IMR-90 (cell line): ENCODE measurements around the gene PDLIM5. TPM values are rescaled to one million over a fixed set of nuclear protein-coding genes. Genes with fewer than 3 reads are reported as not detected.
A peak's percentile ranks its signal among the peaks of the same experiment; 100 is the strongest.

ENCODE experiments used
- ATAC-seq: fragments of 200-7000 bp; cut with Tn5 transposase; 2 replicates; pipeline ENCODE4 v1.9.1; 2020; ENCODE audit warnings: low read depth, mild to moderate bottlenecking, moderate library complexity
- BruUV-seq: library from RNA; stranded (reverse); fragments of 400-500 nt; replicated peaks from 2 replicates; lab custom pipeline; 2021; lab: Mats Ljungman, UMichigan
- CTCF ChIA-PET: fragments of 300-600 bp; formaldehyde crosslinking; extraction: SDS; loops from one replicate; lab custom pipeline; 2021; ENCODE audit warnings: antibody characterized with exemption; lab: Yijun Ruan, JAX
- POLR2A ChIA-PET: fragments of 300-600 bp; sonication (Branson Sonifier 250); formaldehyde crosslinking; loops from one replicate; lab custom pipeline; 2022; ENCODE audit warnings: antibody characterized with exemption; ENCODE audit not compliant: unreplicated experiment; lab: Charles Lee
- DNase-seq: peaks from one replicate; pipeline ENCODE4 v3.0.0; 2013
- H2AFZ ChIP-seq: replicated peaks from 2 replicates; pipeline ENCODE3; 2013; ENCODE audit warnings: low read length, mild to moderate bottlenecking; ENCODE audit not compliant: poor library complexity
- H2AK5ac ChIP-seq: 2 replicates; pipeline ENCODE4 v1.6.1; 2013; ENCODE audit warnings: low read depth, low read length, inconsistent platforms
- H2AK9ac ChIP-seq: replicated peaks from 2 replicates; pipeline ENCODE3; 2013; ENCODE audit warnings: mild to moderate bottlenecking, low read depth, low read length, moderate library complexity; ENCODE audit not compliant: poor library complexity
- H2BK120ac ChIP-seq: 2 replicates; pipeline ENCODE4 v1.6.1; 2013; ENCODE audit warnings: low read depth, low read length, inconsistent platforms
- H2BK15ac ChIP-seq: 3 replicates; pipeline ENCODE4 v1.6.1; 2013; ENCODE audit warnings: low read depth, low read length, inconsistent platforms
- H2BK20ac ChIP-seq: 2 replicates; pipeline ENCODE4 v1.6.1; 2013; ENCODE audit warnings: low read depth, mild to moderate bottlenecking, inconsistent platforms, low read length, moderate library complexity
- H2BK5ac ChIP-seq: 2 replicates; pipeline ENCODE4 v1.6.1; 2013; ENCODE audit warnings: mild to moderate bottlenecking, low read depth, low read length, inconsistent platforms; ENCODE audit not compliant: poor library complexity, severe bottlenecking
- H3K14ac ChIP-seq: replicated peaks from 2 replicates; pipeline ENCODE4 v1.6.1; 2013; ENCODE audit warnings: low read depth, low read length, inconsistent platforms
- H3K18ac ChIP-seq: 2 replicates; pipeline ENCODE4 v1.6.1; 2013; ENCODE audit warnings: low read depth, low read length, control low read depth
- H3K23ac ChIP-seq: 2 replicates; pipeline ENCODE4 v1.6.1; 2013; ENCODE audit warnings: low read depth, low read length, inconsistent platforms
- H3K27ac ChIP-seq: 2 replicates; pipeline ENCODE4 v1.5.1; 2013; ENCODE audit warnings: mild to moderate bottlenecking, control low read depth, low read length; ENCODE audit not compliant: insufficient read depth
- H3K27me3 ChIP-seq: 2 replicates; pipeline ENCODE4 v1.6.1; 2013; ENCODE audit warnings: low read length; ENCODE audit not compliant: control insufficient read depth, insufficient read depth
- H3K36me3 ChIP-seq: 2 replicates; pipeline ENCODE4 v1.6.1; 2013; ENCODE audit warnings: low read length, mixed read lengths; ENCODE audit not compliant: control insufficient read depth, insufficient read depth
- H3K4ac ChIP-seq: 2 replicates; pipeline ENCODE4 v1.6.1; 2013; ENCODE audit warnings: low read depth, low read length, inconsistent platforms
- H3K4me1 ChIP-seq: 2 replicates; pipeline ENCODE4 v1.6.1; 2013; ENCODE audit warnings: low read length, mixed read lengths; ENCODE audit not compliant: control insufficient read depth, insufficient read depth
- H3K4me2 ChIP-seq: 2 replicates; pipeline ENCODE4 v1.6.1; 2013; ENCODE audit warnings: low read depth, mild to moderate bottlenecking, control low read depth, low read length, moderate library complexity
- H3K4me3 ChIP-seq: 2 replicates; pipeline ENCODE4 v1.5.1; 2013; ENCODE audit warnings: low read depth, mild to moderate bottlenecking, control low read depth, low read length, moderate library complexity; ENCODE audit not compliant: insufficient read depth
- H3K56ac ChIP-seq: 2 replicates; pipeline ENCODE4 v1.6.1; 2013; ENCODE audit warnings: low read length, inconsistent platforms; ENCODE audit not compliant: insufficient read depth; ENCODE audit errors: extremely low read depth
- H3K79me1 ChIP-seq, 2 experiments: 2 replicates each; pipeline ENCODE4 v1.6.1; 2013; ENCODE audit warnings: low read length in 2 of 2, inconsistent platforms in 1 of 2, low read depth in 1 of 2
- H3K9ac ChIP-seq: 2 replicates; pipeline ENCODE4 v1.6.1; 2013; ENCODE audit warnings: low read depth, low read length, control low read depth
- H3K9me1 ChIP-seq: 2 replicates; pipeline ENCODE4 v1.6.1; 2013; ENCODE audit warnings: low read length, inconsistent platforms; ENCODE audit not compliant: insufficient read depth
- H3K9me3 ChIP-seq: 2 replicates; pipeline ENCODE4 v1.6.1; 2013; ENCODE audit warnings: low read length; ENCODE audit not compliant: control insufficient read depth, insufficient read depth
- H4K20me1 ChIP-seq: 2 replicates; pipeline ENCODE4 v1.6.1; 2013; ENCODE audit warnings: low read length, inconsistent platforms; ENCODE audit not compliant: insufficient read depth
- H4K5ac ChIP-seq: 2 replicates; pipeline ENCODE4 v1.6.1; 2013; ENCODE audit warnings: mild to moderate bottlenecking, low read depth, low read length, control low read depth
- H4K8ac ChIP-seq, 2 experiments: 2 replicates each; pipeline ENCODE4 v1.6.1; 2013; ENCODE audit warnings: low read depth in 2 of 2, low read length in 2 of 2, control low read depth in 1 of 2, inconsistent platforms in 1 of 2
- H4K91ac ChIP-seq: 2 replicates; pipeline ENCODE4 v1.6.1; 2013; ENCODE audit warnings: low read depth, low read length, inconsistent platforms; ENCODE audit not compliant: insufficient read depth
- BHLHE40 ChIP-seq: fragments of 150-350 bp; IDR thresholded peaks from 2 replicates; pipeline ENCODE4 v1.6.1; 2016; ENCODE audit warnings: mild to moderate bottlenecking, low read depth, low read length
- FOS ChIP-seq: fragments of 150-350 bp; IDR thresholded peaks from 2 replicates; pipeline ENCODE4 v1.6.1; 2016; ENCODE audit warnings: low read depth, low read length
- MXI1 ChIP-seq: IDR thresholded peaks from 2 replicates; pipeline ENCODE4 v1.6.1; 2012; ENCODE audit warnings: low read depth, mild to moderate bottlenecking, low read length, moderate library complexity, borderline replicate concordance
- RAD21 ChIP-seq: IDR thresholded peaks from 2 replicates; pipeline ENCODE4 v1.6.1; 2012; ENCODE audit warnings: low read length, improper control_type of control experiment
- RCOR1 ChIP-seq: IDR thresholded peaks from 2 replicates; pipeline ENCODE4 v1.6.1; 2012; ENCODE audit warnings: mild to moderate bottlenecking, low read length, improper control_type of control experiment; ENCODE audit not compliant: insufficient replicate concordance
- WGBS, 2 experiments: methylation state at CpG; one replicate each; pipeline versions ENCODE4 v1.1.5 to v1.1.7; 2013; ENCODE audit warnings: missing lambda C conversion rate in 2 of 2; ENCODE audit not compliant: insufficient read length in 1 of 2; ENCODE audit errors: extremely low coverage in 2 of 2; 5-methylcytosine and 5-hydroxymethylcytosine counted together
- dilution Hi-C: fragments of 300-500 bp; cut with HindIII; formaldehyde crosslinking; loops from one replicate; pipeline ENCODE4 v1.14.3; 2018; ENCODE audit warnings: low sequenced_read_pairs; ENCODE audit not compliant: unreplicated experiment
- in situ Hi-C: fragments of 300-500 bp; cut with MboI; formaldehyde crosslinking; loops from 3 replicates; pipeline ENCODE4 v1.14.3; 2019; ENCODE audit warnings: low sequenced_read_pairs, inconsistent platforms, mixed read lengths
- intact Hi-C: fragments of 100-400 bp; cut with micrococcal nuclease; formaldehyde crosslinking; loops from 2 replicates; pipeline ENCODE4 v1.10.0; 2022
- polyA plus RNA-seq, 3 experiments: library from polyadenylated mRNA; depleted of rRNA; stranded (reverse); fragments of >200 nt; gene quantifications; 2 replicates each; pipeline ENCODE4 v1.2.3, GENCODE V29; 2012; ENCODE audit warnings: low replicate concordance in 1 of 3
- total RNA-seq: library from RNA; depleted of rRNA; stranded (reverse); fragments of >200 nt; gene quantifications from 2 replicates; pipeline ENCODE4 v1.2.3, GENCODE V29; 2012
- TF ChIP-seq, protein P1 (sequence below): fragments of 150-350 bp; IDR thresholded peaks from 2 replicates; pipeline ENCODE4 v1.6.1; 2016; ENCODE audit warnings: low read depth, mild to moderate bottlenecking, low read length, moderate library complexity, borderline replicate concordance

The PDLIM5 gene
- total and polyA plus RNA-seq, 2 of the 4 experiments (the other 2 are of a cell fraction), result 96.5 to 188 TPM

DNA sequence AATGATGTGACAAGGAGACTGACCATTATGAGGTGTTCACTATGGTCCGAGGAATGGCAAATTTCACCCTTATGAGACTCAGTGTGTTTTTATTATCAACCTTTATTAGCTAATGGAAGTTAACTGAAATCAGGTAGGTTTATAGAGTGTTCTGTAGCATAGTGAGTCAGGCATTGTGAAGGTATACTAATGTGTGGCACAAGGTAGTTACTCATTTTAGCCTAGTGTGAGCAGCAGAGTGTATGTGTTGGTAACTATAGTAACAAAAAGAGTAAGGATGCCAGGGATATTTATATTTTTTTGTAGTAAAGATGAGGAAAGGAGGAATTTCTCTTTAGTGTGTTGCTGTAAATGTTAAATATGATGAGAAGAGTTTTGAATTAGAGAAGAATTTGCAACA is 12.0 kb downstream of the PDLIM5 start:
- intact Hi-C loops (no loop called here), in situ Hi-C loops (no loop called here)

More for the DNA sequence above, 12.0 kb downstream of the PDLIM5 start:
- POLR2A ChIA-PET, result no interaction called here
- Histone ChIP-seq H3K27ac (no peak overlapping the region), H2BK20ac (no peak overlapping the region), H2AK5ac (no peak overlapping the region), H3K23ac (peak overlapping the region; percentile 23; the same call in 1 of the 2 replicates), H3K56ac (no peak overlapping the region), H3K4me3 (no peak overlapping the region), H3K14ac (0 out of 2 replicates have a peak overlapping the region, but pooled peaks have one; percentile 33), H4K8ac (no peak overlapping the region), H4K91ac (no peak overlapping the region), H3K18ac (no peak overlapping the region; the same call in 1 of the 2 replicates), H3K4ac (no peak overlapping the region), H3K9me3 (no peaks in the 10 kb centered on the region), H2BK5ac (no peak overlapping the region), H2BK120ac (no peak overlapping the region), H2AFZ (no peak overlapping the region), H2BK15ac (no peak overlapping the region), H2AK9ac (no peak overlapping the region), H3K27me3 (no peaks in the 10 kb centered on the region), H4K5ac (no peak overlapping the region), H3K4me2 (no peak overlapping the region), H3K9ac (no peak overlapping the region), H3K36me3 (peaks cover 3% of the 10 kb centered on the region; the same call in 1 of the 2 replicates), H3K79me1 (peaks cover 10 to 58% of the 10 kb centered on the region in 2 experiments), H3K4me1 (peaks cover 8% of the 10 kb centered on the region), H4K20me1 (peaks cover 34% of the 10 kb centered on the region), H3K9me1 (peaks cover 7% of the 10 kb centered on the region; the same call in 1 of the 2 replicates)
- DNase-seq (peak; percentile 47), ATAC-seq (no peak)
- BruUV-seq, result no TSS peak
- WGBS, 2 experiments, result no CpG with 5 or more reads among the region's 1 CpG
- dilution Hi-C loops, result no loop called here
- no peak for TF ChIP-seq MXI1
- no peak for TF ChIP-seq RAD21
- TF ChIP-seq BHLHE40, result no peak
- TF ChIP-seq FOS, result 0 out of 2 replicates have a peak, but pooled peaks have one; percentile 3
- TF ChIP-seq, protein P1, sequence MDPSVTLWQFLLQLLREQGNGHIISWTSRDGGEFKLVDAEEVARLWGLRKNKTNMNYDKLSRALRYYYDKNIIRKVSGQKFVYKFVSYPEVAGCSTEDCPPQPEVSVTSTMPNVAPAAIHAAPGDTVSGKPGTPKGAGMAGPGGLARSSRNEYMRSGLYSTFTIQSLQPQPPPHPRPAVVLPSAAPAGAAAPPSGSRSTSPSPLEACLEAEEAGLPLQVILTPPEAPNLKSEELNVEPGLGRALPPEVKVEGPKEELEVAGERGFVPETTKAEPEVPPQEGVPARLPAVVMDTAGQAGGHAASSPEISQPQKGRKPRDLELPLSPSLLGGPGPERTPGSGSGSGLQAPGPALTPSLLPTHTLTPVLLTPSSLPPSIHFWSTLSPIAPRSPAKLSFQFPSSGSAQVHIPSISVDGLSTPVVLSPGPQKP, result no peak
- TF ChIP-seq RCOR1, result no peak
- CTCF ChIA-PET, result interaction anchor here (0.6 to 1.0 kb wide), 2 partner anchors 8 to 111 kb away, joined by 3 to 4 read pairs; no protein-coding TSS in a partner anchor
